GM18499 (cell line): ENCODE results near the gene EBF3.

Experiments used
- ATAC-seq: cut with Tn5 transposase; IDR thresholded peaks from one replicate; pipeline ENCODE4 v1.9.1; 2021; ENCODE audit warnings: moderate number of reproducible peaks; ENCODE audit not compliant: insufficient read depth, unreplicated experiment

Gene EBF3

GRCh38 chr10:129963641-129964501 lies at the start of gene EBF3:
EBF3 (minus strand) TSS chr10:129964274; CDS start chr10:129963768, 506 bp downstream.
- ATAC-seq = no peak

GRCh38 chr10:130013335-130014262 lies 49.5 kb upstream of the EBF3 start:
- ATAC-seq = no peak

- no peak for ATAC-seq
Observed at GRCh38 chr10:130012129-130012528, 48.1 kb upstream of the EBF3 start.

- ATAC-seq = no peak
Observed at GRCh38 chr10:130010653-130011052, 46.6 kb upstream of the EBF3 start.

- no peak for ATAC-seq
Observed at GRCh38 chr10:130009228-130009627, 45.2 kb upstream of the EBF3 start.

- ATAC-seq = no peak
Observed at GRCh38 chr10:130003787-130004613, 39.9 kb upstream of the EBF3 start.

- no peak for ATAC-seq
Observed at GRCh38 chr10:130003166-130003565, 39.1 kb upstream of the EBF3 start.

- ATAC-seq = no peak
Observed at GRCh38 chr10:130002606-130003005, 38.5 kb upstream of the EBF3 start.

- no peak for ATAC-seq
Observed at GRCh38 chr10:130000918-130001317, 36.8 kb upstream of the EBF3 start.

GRCh38 chr10:129999140-129999539 lies 35.1 kb upstream of the EBF3 start:
- no peak for ATAC-seq

- ATAC-seq = no peak
Observed at GRCh38 chr10:129993621-129994020, 29.5 kb upstream of the EBF3 start.

GRCh38 chr10:129992356-129992755 lies 28.3 kb upstream of the EBF3 start:
- ATAC-seq = no peak

GRCh38 chr10:129982825-129983224 lies 18.8 kb upstream of the EBF3 start:
- ATAC-seq = no peak

- ATAC-seq = no peak
Observed at GRCh38 chr10:129978980-129979379, 14.9 kb upstream of the EBF3 start.

- ATAC-seq = no peak
Observed at GRCh38 chr10:129978322-129978721, 14.2 kb upstream of the EBF3 start.

- no peak for ATAC-seq
Observed at GRCh38 chr10:129977794-129978193, 13.7 kb upstream of the EBF3 start.

- no peak for ATAC-seq
Observed at GRCh38 chr10:129973674-129974059, 9.6 kb upstream of the EBF3 start.

GRCh38 chr10:129972966-129973673 lies 9.0 kb upstream of the EBF3 start:
- no peak for ATAC-seq

- ATAC-seq = no peak
Observed at GRCh38 chr10:129972145-129972965, 8.3 kb upstream of the EBF3 start.
